Measurements from ENCODE around the gene PARD6G.

GRCh38 chr18:80107426-80107825 lies 139.9 kb downstream of the PARD6G start:
- no peak for TF ChIP-seq POLR2A (IDR thresholded peaks at IDR 0.05)
- TF ChIP-seq CTCF (IDR thresholded peaks at IDR 0.05), result no peak
